ENCODE results near the gene GALNTL6.

GALNTL6 gene

GRCh38 chr4:172750910-172751309, 937.7 kb downstream of the GALNTL6 start:
- WGBS, 2 experiments (ENCODE audit: insufficient coverage in 2 of 2), result no CpG with 5 or more reads among the region's 1 CpG
- Histone ChIP-seq H3K36me3 (ENCODE audit: control insufficient read depth, insufficient read depth, low read length) (no peaks in the 10 kb centered on the region), H3K4me3 (ENCODE audit: extremely low read depth, insufficient read depth, low read length, poor library complexity, severe bottlenecking) (no peak overlapping the region), H3K4me1 (ENCODE audit: control insufficient read depth, insufficient read depth, low read length, poor library complexity, severe bottlenecking) (no peaks in the 10 kb centered on the region), H3K9me3 (ENCODE audit: control insufficient read depth, low read length) (no peaks in the 10 kb centered on the region), H3K27ac (ENCODE audit: low read depth, low read length, severe bottlenecking) (no peak overlapping the region)

- H3K4me3 ChIP-seq (ENCODE audit: extremely low read depth, insufficient read depth, low read length, poor library complexity, severe bottlenecking), result no peak overlapping the region
- 83 to 100% methylated on average over 1 of the region's 2 CpGs for WGBS, 2 experiments (ENCODE audit: insufficient coverage in 2 of 2)
Measured at GRCh38 chr4:172751550-172751949, 938.3 kb downstream of the GALNTL6 start.

GRCh38 chr4:172758586-172759340, 945.6 kb downstream of the GALNTL6 start:
- H3K9me3 ChIP-seq (ENCODE audit: control insufficient read depth, low read length), result no peaks in the 10 kb centered on the region
- H3K4me3 ChIP-seq (ENCODE audit: extremely low read depth, insufficient read depth, low read length, poor library complexity, severe bottlenecking), result no peak overlapping the region
- no peaks in the 10 kb centered on the region for H3K36me3 ChIP-seq (ENCODE audit: control insufficient read depth, insufficient read depth, low read length)
- no CpG with 5 or more reads among the region's 2 CpGs for WGBS, 2 experiments (ENCODE audit: insufficient coverage in 2 of 2)
- H3K4me1 ChIP-seq (ENCODE audit: control insufficient read depth, insufficient read depth, low read length, poor library complexity, severe bottlenecking), result no peaks in the 10 kb centered on the region
- no peak overlapping the region for H3K27ac ChIP-seq (ENCODE audit: low read depth, low read length, severe bottlenecking)

More at GRCh38 chr4:172751550-172751949, 938.3 kb downstream of the GALNTL6 start:
- H3K36me3 ChIP-seq (ENCODE audit: control insufficient read depth, insufficient read depth, low read length), result no peaks in the 10 kb centered on the region
- no peak overlapping the region for H3K27ac ChIP-seq (ENCODE audit: low read depth, low read length, severe bottlenecking)
- no peaks in the 10 kb centered on the region for H3K9me3 ChIP-seq (ENCODE audit: control insufficient read depth, low read length)
- no peaks in the 10 kb centered on the region for H3K4me1 ChIP-seq (ENCODE audit: control insufficient read depth, insufficient read depth, low read length, poor library complexity, severe bottlenecking)

GRCh38 chr4:172760512-172760911, 947.3 kb downstream of the GALNTL6 start:
- Histone ChIP-seq H3K9me3 (ENCODE audit: control insufficient read depth, low read length) (no peaks in the 10 kb centered on the region), H3K27ac (ENCODE audit: low read depth, low read length, severe bottlenecking) (no peak overlapping the region), H3K4me3 (ENCODE audit: extremely low read depth, insufficient read depth, low read length, poor library complexity, severe bottlenecking) (no peak overlapping the region), H3K36me3 (ENCODE audit: control insufficient read depth, insufficient read depth, low read length) (no peaks in the 10 kb centered on the region), H3K4me1 (ENCODE audit: control insufficient read depth, insufficient read depth, low read length, poor library complexity, severe bottlenecking) (no peaks in the 10 kb centered on the region)
- WGBS, 2 experiments (ENCODE audit: insufficient coverage in 2 of 2), result 89 to 98% methylated on average over 4 to 5 of the region's 6 CpGs

- Histone ChIP-seq H3K36me3 (ENCODE audit: control insufficient read depth, insufficient read depth, low read length) (no peaks in the 10 kb centered on the region), H3K4me3 (ENCODE audit: extremely low read depth, insufficient read depth, low read length, poor library complexity, severe bottlenecking) (no peak overlapping the region), H3K9me3 (ENCODE audit: control insufficient read depth, low read length) (no peaks in the 10 kb centered on the region), H3K27ac (ENCODE audit: low read depth, low read length, severe bottlenecking) (no peak overlapping the region), H3K4me1 (ENCODE audit: control insufficient read depth, insufficient read depth, low read length, poor library complexity, severe bottlenecking) (no peaks in the 10 kb centered on the region)
- 100% methylated on average over 1 of the region's 4 CpGs for WGBS, 2 experiments (ENCODE audit: insufficient coverage in 2 of 2)
Measured at GRCh38 chr4:172762895-172763294, 949.7 kb downstream of the GALNTL6 start.

- H3K36me3 ChIP-seq (ENCODE audit: control insufficient read depth, insufficient read depth, low read length), result no peaks in the 10 kb centered on the region
- no peaks in the 10 kb centered on the region for H3K4me1 ChIP-seq (ENCODE audit: control insufficient read depth, insufficient read depth, low read length, poor library complexity, severe bottlenecking)
- H3K27ac ChIP-seq (ENCODE audit: low read depth, low read length, severe bottlenecking), result no peak overlapping the region
- no peak overlapping the region for H3K4me3 ChIP-seq (ENCODE audit: extremely low read depth, insufficient read depth, low read length, poor library complexity, severe bottlenecking)
- no peaks in the 10 kb centered on the region for H3K9me3 ChIP-seq (ENCODE audit: control insufficient read depth, low read length)
Measured at GRCh38 chr4:172770787-172771186, 957.6 kb downstream of the GALNTL6 start.

- WGBS, 2 experiments (ENCODE audit: insufficient coverage in 2 of 2), result 64 to 100% methylated on average over 2 to 4 of the region's 5 CpGs
- H3K4me3 ChIP-seq (ENCODE audit: extremely low read depth, insufficient read depth, low read length, poor library complexity, severe bottlenecking), result no peak overlapping the region
- H3K9me3 ChIP-seq (ENCODE audit: control insufficient read depth, low read length), result no peaks in the 10 kb centered on the region
- H3K27ac ChIP-seq (ENCODE audit: low read depth, low read length, severe bottlenecking), result no peak overlapping the region
- no peaks in the 10 kb centered on the region for H3K4me1 ChIP-seq (ENCODE audit: control insufficient read depth, insufficient read depth, low read length, poor library complexity, severe bottlenecking)
- H3K36me3 ChIP-seq (ENCODE audit: control insufficient read depth, insufficient read depth, low read length), result no peaks in the 10 kb centered on the region
Measured at GRCh38 chr4:172772781-172773180, 959.6 kb downstream of the GALNTL6 start.

- Histone ChIP-seq H3K4me1 (ENCODE audit: control insufficient read depth, insufficient read depth, low read length, poor library complexity, severe bottlenecking) (no peaks in the 10 kb centered on the region), H3K4me3 (ENCODE audit: extremely low read depth, insufficient read depth, low read length, poor library complexity, severe bottlenecking) (no peak overlapping the region), H3K27ac (ENCODE audit: low read depth, low read length, severe bottlenecking) (no peak overlapping the region), H3K9me3 (ENCODE audit: control insufficient read depth, low read length) (no peaks in the 10 kb centered on the region), H3K36me3 (ENCODE audit: control insufficient read depth, insufficient read depth, low read length) (no peaks in the 10 kb centered on the region)
- 91 to 100% methylated on average over 2 of the region's 4 CpGs for WGBS, 2 experiments (ENCODE audit: insufficient coverage in 2 of 2)
Measured at GRCh38 chr4:172776203-172776861, 963.1 kb downstream of the GALNTL6 start.

- H3K9me3 ChIP-seq (ENCODE audit: control insufficient read depth, low read length), result no peaks in the 10 kb centered on the region
- H3K36me3 ChIP-seq (ENCODE audit: control insufficient read depth, insufficient read depth, low read length), result no peaks in the 10 kb centered on the region
- H3K4me1 ChIP-seq (ENCODE audit: control insufficient read depth, insufficient read depth, low read length, poor library complexity, severe bottlenecking), result no peaks in the 10 kb centered on the region
- H3K4me3 ChIP-seq (ENCODE audit: extremely low read depth, insufficient read depth, low read length, poor library complexity, severe bottlenecking), result no peak overlapping the region
- 100% methylated on average over 1 of the region's 3 CpGs; no CpG with 5 or more reads in 1 of the 2 experiments for WGBS, 2 experiments (ENCODE audit: insufficient coverage in 2 of 2)
- no peak overlapping the region for H3K27ac ChIP-seq (ENCODE audit: low read depth, low read length, severe bottlenecking)
Measured at GRCh38 chr4:172777729-172778431, 964.7 kb downstream of the GALNTL6 start.

- Histone ChIP-seq H3K4me3 (ENCODE audit: extremely low read depth, insufficient read depth, low read length, poor library complexity, severe bottlenecking) (no peak overlapping the region), H3K9me3 (ENCODE audit: control insufficient read depth, low read length) (no peaks in the 10 kb centered on the region), H3K27ac (ENCODE audit: low read depth, low read length, severe bottlenecking) (no peak overlapping the region), H3K36me3 (ENCODE audit: control insufficient read depth, insufficient read depth, low read length) (no peaks in the 10 kb centered on the region), H3K4me1 (ENCODE audit: control insufficient read depth, insufficient read depth, low read length, poor library complexity, severe bottlenecking) (no peaks in the 10 kb centered on the region)
- 76 to 86% methylated on average over 6 of the region's 6 CpGs for WGBS, 2 experiments (ENCODE audit: insufficient coverage in 2 of 2)
Measured at GRCh38 chr4:172778583-172778982, 965.4 kb downstream of the GALNTL6 start.
